Endometrial microvascular endothelial cells (primary cell): ENCODE results near the gene TAS2R10. TPM values are rescaled to one million over a fixed set of nuclear protein-coding genes. Genes with fewer than 3 reads are reported as not detected.
"Not testable (repeated sequence)": the region's sequence is repeated elsewhere in the genome, so short reads cannot be mapped to it uniquely, and the experiment has no call there.

Source experiments
- in situ Hi-C: cut with HindIII; loops from 2 replicates; pipeline ENCODE4 v1.10.0; 2017; ENCODE audit warnings: low sequenced_read_pairs, low pct_unique_long_range_greater_than_20kb; ENCODE audit errors: inconsistent ontology term
- total RNA-seq: library from RNA; depleted of rRNA; stranded (reverse); fragments of >200 nt; gene quantifications from one replicate; pipeline ENCODE4 v1.2.3, GENCODE V29; 2015; ENCODE audit errors: inconsistent ontology term

Gene TAS2R10
- total RNA-seq, 1 donor from 2014 or later = not detected

- in situ Hi-C loops = no loop called here
Observed at GRCh38 chr12:10794222-10794621, 31.9 kb downstream of the TAS2R10 start.

GRCh38 chr12:10791769-10792168 is 34.4 kb downstream of the TAS2R10 start:
- in situ Hi-C loops = not testable (repeated sequence)

GRCh38 chr12:10783252-10783651 is 42.9 kb downstream of the TAS2R10 start:
- in situ Hi-C loops = no loop called here

- in situ Hi-C loops = no loop called here
Observed at GRCh38 chr12:10779103-10779502, 47.1 kb downstream of the TAS2R10 start.

Other genes starting within 250 kb of the TAS2R10 start
- gene MAGOHB, start 212.7 kb downstream of the TAS2R10 start, total RNA-seq = 11.2 TPM
- gene STYK1, start 152.3 kb downstream of the TAS2R10 start, total RNA-seq = 7.0 TPM
- gene YBX3, start 103.0 kb downstream of the TAS2R10 start, total RNA-seq = 284 TPM
- gene TAS2R7, start 23.7 kb downstream of the TAS2R10 start, total RNA-seq = not detected
- gene TAS2R8, start 19.1 kb downstream of the TAS2R10 start, total RNA-seq = not detected
- not detected for gene TAS2R9, start 16.2 kb downstream of the TAS2R10 start, total RNA-seq
- not detected for gene PRR4, start 23.1 kb upstream of the TAS2R10 start, total RNA-seq
- 11.5 TPM for gene PRH1, start 57.9 kb upstream of the TAS2R10 start, total RNA-seq
- 0.09 TPM for gene TAS2R13, start 83.2 kb upstream of the TAS2R10 start, total RNA-seq
- not detected for gene PRH2, start 102.9 kb upstream of the TAS2R10 start, total RNA-seq
- gene TAS2R14, start 112.9 kb upstream of the TAS2R10 start, total RNA-seq = 0.09 TPM
- 0.09 TPM for gene TAS2R50, start 160.6 kb upstream of the TAS2R10 start, total RNA-seq
- 0.65 TPM for gene TAS2R20, start 171.9 kb upstream of the TAS2R10 start, total RNA-seq
- 0.19 TPM for gene TAS2R19, start 196.3 kb upstream of the TAS2R10 start, total RNA-seq
- gene TAS2R31, start 205.0 kb upstream of the TAS2R10 start, total RNA-seq = not detected
- 0.46 TPM for gene TAS2R46, start 235.9 kb upstream of the TAS2R10 start, total RNA-seq